ENCODE results near the gene SCFD2. TPM values are rescaled to one million over a fixed set of nuclear protein-coding genes. Genes with fewer than 3 reads are reported as not detected.

Gene SCFD2
- total RNA-seq, 1 experiment from 2014 or later: 12.4 TPM

DNA sequence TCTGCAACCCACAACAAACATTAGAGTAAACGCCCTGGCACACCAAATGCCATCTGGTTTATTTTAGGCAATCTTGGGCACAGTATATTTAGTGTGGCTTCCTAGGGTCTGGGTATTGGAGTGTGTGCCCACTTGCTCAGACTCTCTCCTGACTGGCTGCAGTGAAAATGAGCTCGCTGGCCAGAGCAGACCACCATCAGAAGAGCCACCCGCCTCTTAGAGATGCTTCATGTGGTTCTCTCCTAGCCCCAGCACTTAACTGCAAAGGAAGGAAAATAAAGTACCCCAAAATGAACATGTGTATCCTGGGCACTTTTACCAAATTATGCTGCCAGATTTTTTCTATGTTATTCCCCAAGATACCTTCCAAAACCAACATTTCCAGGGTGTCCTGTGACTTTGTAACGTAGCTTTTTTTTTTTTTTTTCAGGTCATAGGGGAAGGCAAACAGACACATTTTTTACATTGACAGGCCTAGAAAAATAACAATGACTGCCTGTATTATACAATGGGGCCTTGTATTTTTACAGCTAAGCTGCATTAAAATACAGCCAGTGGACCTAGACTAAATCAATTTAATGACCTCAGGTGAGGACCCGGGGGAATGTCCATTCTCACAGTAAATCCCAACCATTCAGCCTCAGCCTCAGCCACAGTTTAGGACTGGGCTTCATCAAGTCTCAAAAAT, 310.0 kb downstream of the SCFD2 start:
- 0 out of 2 replicates have a peak, but pooled peaks cover 4% of the 10 kb centered on the region for H3K4me1 Mint-ChIP-seq
- no peak for DNase-seq (ENCODE audit: low spot score)
- no peaks in the 10 kb centered on the region for H3K27me3 Mint-ChIP-seq (ENCODE audit: low read depth)
- no peaks in the 10 kb centered on the region for H3K36me3 Mint-ChIP-seq
- ChIA-PET CTCF (interaction anchor here (1.0 kb wide), 1 partner anchor 1178 kb away, joined by 3 read pairs; no protein-coding TSS in a partner anchor), POLR2A (no interaction called here)
- H3K27ac Mint-ChIP-seq: no peak overlapping the region
- ATAC-seq: no peak
- TF ChIP-seq, protein P1, sequence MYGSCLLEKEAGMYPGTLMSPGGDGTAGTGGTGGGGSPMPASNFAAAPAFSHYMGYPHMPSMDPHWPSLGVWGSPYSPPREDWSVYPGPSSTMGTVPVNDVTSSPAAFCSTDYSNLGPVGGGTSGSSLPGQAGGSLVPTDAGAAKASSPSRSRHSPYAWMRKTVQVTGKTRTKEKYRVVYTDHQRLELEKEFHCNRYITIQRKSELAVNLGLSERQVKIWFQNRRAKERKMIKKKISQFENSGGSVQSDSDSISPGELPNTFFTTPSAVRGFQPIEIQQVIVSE (CRISPR knock-in tag; IDR thresholded peaks at IDR 0.05; ENCODE audit: borderline replicate concordance): no peak
- no peak for TF ChIP-seq RELA (CRISPR knock-in tag; IDR thresholded peaks at IDR 0.05; ENCODE audit: borderline replicate concordance)
- peaks cover 3% of the 10 kb centered on the region; the same call in 1 of the 2 replicates for H3K9me3 Mint-ChIP-seq
- H3K4me3 Mint-ChIP-seq: no peak overlapping the region

DNA sequence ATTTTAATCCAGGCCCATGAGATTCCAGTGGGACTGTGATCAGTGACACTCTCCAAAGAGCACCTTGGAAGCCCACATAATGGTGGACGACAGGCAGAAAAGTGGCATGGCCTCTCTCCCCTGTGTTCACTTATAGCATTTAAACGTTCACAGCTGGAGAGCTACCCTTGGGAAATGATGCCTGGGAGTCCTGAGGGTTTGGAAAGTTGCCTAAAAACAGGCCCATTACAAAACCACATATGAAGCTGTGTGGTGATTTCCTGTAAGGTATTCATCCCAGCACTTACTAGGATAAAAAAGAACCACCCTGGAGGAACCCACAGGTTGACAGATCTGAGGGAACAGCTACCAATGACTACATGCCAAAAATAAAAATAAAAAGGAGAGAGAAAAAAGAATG, 310.6 kb downstream of the SCFD2 start:
- ATAC-seq: no peak
- no peak for DNase-seq (ENCODE audit: low spot score)
- TF ChIP-seq FOXK1 (CRISPR knock-in tag; IDR thresholded peaks at IDR 0.05): no peak
- no peak for TF ChIP-seq ZNF423 (CRISPR knock-in tag; IDR thresholded peaks at IDR 0.05)
- TF ChIP-seq TEAD4 (CRISPR knock-in tag; IDR thresholded peaks at IDR 0.05): no peak
- TF ChIP-seq, protein P2, sequence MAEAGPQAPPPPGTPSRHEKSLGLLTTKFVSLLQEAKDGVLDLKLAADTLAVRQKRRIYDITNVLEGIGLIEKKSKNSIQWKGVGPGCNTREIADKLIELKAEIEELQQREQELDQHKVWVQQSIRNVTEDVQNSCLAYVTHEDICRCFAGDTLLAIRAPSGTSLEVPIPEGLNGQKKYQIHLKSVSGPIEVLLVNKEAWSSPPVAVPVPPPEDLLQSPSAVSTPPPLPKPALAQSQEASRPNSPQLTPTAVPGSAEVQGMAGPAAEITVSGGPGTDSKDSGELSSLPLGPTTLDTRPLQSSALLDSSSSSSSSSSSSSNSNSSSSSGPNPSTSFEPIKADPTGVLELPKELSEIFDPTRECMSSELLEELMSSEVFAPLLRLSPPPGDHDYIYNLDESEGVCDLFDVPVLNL (CRISPR knock-in tag; IDR thresholded peaks at IDR 0.05; ENCODE audit: borderline replicate concordance, low read depth): no peak
- no peak for TF ChIP-seq NR3C1 (CRISPR knock-in tag; conservative IDR thresholded peaks at IDR 0.05; ENCODE audit: low read depth)
- TF ChIP-seq, protein P3, sequence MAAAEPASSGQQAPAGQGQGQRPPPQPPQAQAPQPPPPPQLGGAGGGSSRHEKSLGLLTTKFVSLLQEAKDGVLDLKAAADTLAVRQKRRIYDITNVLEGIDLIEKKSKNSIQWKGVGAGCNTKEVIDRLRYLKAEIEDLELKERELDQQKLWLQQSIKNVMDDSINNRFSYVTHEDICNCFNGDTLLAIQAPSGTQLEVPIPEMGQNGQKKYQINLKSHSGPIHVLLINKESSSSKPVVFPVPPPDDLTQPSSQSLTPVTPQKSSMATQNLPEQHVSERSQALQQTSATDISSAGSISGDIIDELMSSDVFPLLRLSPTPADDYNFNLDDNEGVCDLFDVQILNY (CRISPR knock-in tag; IDR thresholded peaks at IDR 0.05): no peak
- TF ChIP-seq, protein P4, sequence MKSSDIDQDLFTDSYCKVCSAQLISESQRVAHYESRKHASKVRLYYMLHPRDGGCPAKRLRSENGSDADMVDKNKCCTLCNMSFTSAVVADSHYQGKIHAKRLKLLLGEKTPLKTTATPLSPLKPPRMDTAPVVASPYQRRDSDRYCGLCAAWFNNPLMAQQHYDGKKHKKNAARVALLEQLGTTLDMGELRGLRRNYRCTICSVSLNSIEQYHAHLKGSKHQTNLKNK (CRISPR knock-in tag; IDR thresholded peaks at IDR 0.05): no peak
- TF ChIP-seq, protein P5, sequence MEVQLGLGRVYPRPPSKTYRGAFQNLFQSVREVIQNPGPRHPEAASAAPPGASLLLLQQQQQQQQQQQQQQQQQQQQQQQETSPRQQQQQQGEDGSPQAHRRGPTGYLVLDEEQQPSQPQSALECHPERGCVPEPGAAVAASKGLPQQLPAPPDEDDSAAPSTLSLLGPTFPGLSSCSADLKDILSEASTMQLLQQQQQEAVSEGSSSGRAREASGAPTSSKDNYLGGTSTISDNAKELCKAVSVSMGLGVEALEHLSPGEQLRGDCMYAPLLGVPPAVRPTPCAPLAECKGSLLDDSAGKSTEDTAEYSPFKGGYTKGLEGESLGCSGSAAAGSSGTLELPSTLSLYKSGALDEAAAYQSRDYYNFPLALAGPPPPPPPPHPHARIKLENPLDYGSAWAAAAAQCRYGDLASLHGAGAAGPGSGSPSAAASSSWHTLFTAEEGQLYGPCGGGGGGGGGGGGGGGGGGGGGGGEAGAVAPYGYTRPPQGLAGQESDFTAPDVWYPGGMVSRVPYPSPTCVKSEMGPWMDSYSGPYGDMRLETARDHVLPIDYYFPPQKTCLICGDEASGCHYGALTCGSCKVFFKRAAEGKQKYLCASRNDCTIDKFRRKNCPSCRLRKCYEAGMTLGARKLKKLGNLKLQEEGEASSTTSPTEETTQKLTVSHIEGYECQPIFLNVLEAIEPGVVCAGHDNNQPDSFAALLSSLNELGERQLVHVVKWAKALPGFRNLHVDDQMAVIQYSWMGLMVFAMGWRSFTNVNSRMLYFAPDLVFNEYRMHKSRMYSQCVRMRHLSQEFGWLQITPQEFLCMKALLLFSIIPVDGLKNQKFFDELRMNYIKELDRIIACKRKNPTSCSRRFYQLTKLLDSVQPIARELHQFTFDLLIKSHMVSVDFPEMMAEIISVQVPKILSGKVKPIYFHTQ (CRISPR knock-in tag; IDR thresholded peaks at IDR 0.05): no peak
- TF ChIP-seq, protein P6, sequence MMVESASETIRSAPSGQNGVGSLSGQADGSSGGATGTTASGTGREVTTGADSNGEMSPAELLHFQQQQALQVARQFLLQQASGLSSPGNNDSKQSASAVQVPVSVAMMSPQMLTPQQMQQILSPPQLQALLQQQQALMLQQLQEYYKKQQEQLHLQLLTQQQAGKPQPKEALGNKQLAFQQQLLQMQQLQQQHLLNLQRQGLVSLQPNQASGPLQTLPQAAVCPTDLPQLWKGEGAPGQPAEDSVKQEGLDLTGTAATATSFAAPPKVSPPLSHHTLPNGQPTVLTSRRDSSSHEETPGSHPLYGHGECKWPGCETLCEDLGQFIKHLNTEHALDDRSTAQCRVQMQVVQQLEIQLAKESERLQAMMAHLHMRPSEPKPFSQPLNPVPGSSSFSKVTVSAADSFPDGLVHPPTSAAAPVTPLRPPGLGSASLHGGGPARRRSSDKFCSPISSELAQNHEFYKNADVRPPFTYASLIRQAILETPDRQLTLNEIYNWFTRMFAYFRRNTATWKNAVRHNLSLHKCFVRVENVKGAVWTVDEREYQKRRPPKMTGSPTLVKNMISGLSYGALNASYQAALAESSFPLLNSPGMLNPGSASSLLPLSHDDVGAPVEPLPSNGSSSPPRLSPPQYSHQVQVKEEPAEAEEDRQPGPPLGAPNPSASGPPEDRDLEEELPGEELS (CRISPR knock-in tag; IDR thresholded peaks at IDR 0.05): no peak
- TF ChIP-seq ZNF138 (CRISPR knock-in tag; conservative IDR thresholded peaks at IDR 0.05): no peak
- no peak for TF ChIP-seq ESRRA (CRISPR knock-in tag; IDR thresholded peaks at IDR 0.05; ENCODE audit: borderline replicate concordance)
- TF ChIP-seq, protein P7, sequence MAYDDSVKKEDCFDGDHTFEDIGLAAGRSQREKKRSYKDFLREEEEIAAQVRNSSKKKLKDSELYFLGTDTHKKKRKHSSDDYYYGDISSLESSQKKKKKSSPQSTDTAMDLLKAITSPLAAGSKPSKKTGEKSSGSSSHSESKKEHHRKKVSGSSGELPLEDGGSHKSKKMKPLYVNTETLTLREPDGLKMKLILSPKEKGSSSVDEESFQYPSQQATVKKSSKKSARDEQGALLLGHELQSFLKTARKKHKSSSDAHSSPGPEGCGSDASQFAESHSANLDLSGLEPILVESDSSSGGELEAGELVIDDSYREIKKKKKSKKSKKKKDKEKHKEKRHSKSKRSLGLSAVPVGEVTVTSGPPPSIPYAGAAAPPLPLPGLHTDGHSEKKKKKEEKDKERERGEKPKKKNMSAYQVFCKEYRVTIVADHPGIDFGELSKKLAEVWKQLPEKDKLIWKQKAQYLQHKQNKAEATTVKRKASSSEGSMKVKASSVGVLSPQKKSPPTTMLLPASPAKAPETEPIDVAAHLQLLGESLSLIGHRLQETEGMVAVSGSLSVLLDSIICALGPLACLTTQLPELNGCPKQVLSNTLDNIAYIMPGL (CRISPR knock-in tag; IDR thresholded peaks at IDR 0.05): no peak
- H3K4me1 Mint-ChIP-seq: 0 out of 2 replicates have a peak, but pooled peaks cover 4% of the 10 kb centered on the region
- H3K36me3 Mint-ChIP-seq: no peaks in the 10 kb centered on the region
- H3K4me3 Mint-ChIP-seq: no peak overlapping the region
- ChIA-PET CTCF (no interaction called here), POLR2A (no interaction called here)
- no peaks in the 10 kb centered on the region for H3K27me3 Mint-ChIP-seq (ENCODE audit: low read depth)
- H3K27ac Mint-ChIP-seq: no peak overlapping the region
- H3K9me3 Mint-ChIP-seq: peaks cover 3% of the 10 kb centered on the region; the same call in 1 of the 2 replicates

All from WTC11 (cell line).